GM10248 (cell line): ENCODE measurements around the gene IMPA2.

Source experiments
- CTCF ChIA-PET: fragments of 300-600 bp; sonication (Branson Sonifier 250); formaldehyde crosslinking; extraction: SDS; loops from one replicate; lab custom pipeline; 2021; ENCODE audit warnings: antibody characterized with exemption; lab: Yijun Ruan, JAX
- POLR2A ChIA-PET: fragments of 350-650 bp; sonication (Branson Sonifier 250); formaldehyde crosslinking; extraction: SDS; loops from one replicate; lab custom pipeline; 2020; ENCODE audit warnings: antibody characterized with exemption; lab: Yijun Ruan, JAX
- DNase-seq: peaks from one replicate; pipeline ENCODE4 v3.0.0; 2012; ENCODE audit errors: extremely low spot score
- TF ChIP-seq, protein P1 (sequence below): IDR thresholded peaks from 2 replicates; pipeline ENCODE4 v1.5.1; 2012; ENCODE audit warnings: mild to moderate bottlenecking, low read depth; ENCODE audit errors: extremely low read depth, missing control alignments, control extremely low read depth

IMPA2 gene

DNA sequence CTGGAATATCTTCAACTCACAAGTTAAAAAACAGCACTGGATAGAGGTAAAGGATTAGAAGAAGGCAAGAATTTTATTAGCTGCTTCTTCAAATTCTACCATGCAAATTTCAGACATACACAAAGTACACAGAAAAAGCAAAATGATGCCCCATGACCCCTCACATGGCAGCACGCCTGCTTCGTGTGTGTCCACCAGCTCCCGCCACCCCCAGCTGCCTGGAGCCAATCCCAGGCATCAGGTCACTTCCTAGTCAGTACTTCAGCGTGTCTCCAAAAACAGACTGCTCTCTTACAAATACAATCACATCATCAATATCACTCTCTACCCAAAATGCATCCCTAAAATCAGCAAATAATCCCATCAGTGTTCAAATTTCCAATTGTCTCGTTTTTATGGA, 35.8 kb downstream of the IMPA2 start:
- CTCF ChIA-PET: no interaction called here
- POLR2A ChIA-PET: no interaction called here

DNA sequence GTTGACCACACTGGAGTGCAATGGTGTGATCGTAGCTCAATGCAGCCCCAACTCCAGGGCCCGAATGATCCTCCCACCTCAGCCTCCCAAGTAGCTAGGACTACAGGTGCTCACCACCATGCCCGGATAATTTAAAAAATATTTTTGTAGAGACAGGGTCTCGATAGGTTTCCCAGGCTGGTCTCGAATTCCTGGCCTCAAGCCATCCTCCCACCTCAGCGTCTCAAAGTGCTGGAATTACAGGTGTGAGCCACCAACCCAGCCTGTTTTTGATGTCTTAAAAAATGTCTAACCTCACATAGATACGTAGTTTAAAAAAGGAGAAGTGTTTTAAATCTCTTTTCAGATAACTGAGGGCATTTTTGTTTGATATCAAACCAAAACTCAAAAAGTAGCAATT, 37.6 kb downstream of the IMPA2 start:
- TF ChIP-seq, protein P1, sequence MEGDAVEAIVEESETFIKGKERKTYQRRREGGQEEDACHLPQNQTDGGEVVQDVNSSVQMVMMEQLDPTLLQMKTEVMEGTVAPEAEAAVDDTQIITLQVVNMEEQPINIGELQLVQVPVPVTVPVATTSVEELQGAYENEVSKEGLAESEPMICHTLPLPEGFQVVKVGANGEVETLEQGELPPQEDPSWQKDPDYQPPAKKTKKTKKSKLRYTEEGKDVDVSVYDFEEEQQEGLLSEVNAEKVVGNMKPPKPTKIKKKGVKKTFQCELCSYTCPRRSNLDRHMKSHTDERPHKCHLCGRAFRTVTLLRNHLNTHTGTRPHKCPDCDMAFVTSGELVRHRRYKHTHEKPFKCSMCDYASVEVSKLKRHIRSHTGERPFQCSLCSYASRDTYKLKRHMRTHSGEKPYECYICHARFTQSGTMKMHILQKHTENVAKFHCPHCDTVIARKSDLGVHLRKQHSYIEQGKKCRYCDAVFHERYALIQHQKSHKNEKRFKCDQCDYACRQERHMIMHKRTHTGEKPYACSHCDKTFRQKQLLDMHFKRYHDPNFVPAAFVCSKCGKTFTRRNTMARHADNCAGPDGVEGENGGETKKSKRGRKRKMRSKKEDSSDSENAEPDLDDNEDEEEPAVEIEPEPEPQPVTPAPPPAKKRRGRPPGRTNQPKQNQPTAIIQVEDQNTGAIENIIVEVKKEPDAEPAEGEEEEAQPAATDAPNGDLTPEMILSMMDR: no peak
- DNase-seq: no peak
- CTCF ChIA-PET: interaction anchor here (0.8 to 1.1 kb wide), 2 partner anchors 9 to 20 kb away, joined by 3 to 4 read pairs; no protein-coding TSS in a partner anchor
- POLR2A ChIA-PET: no interaction called here

More for the DNA sequence above, 35.8 kb downstream of the IMPA2 start:
- TF ChIP-seq, protein P1: no peak
- DNase-seq: no peak

DNA sequence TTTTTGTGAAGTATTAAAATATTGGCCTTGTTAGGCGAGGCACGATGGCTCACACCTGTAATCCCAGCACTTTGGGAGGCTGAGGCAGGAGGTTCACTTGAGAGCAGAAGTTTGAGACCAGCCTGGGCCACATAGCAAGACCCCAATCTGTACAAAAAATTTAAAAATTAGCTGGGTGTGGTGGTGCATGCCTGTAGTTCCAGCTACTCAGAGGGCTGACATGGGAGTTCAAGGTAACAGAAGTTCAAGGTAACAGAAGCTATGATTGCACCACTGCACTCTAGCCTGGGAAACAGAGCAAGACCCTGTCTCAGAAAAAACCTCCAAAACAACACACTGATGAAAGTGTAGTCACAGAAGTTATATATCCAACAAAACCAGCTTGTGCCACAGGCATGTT, 39.8 kb downstream of the IMPA2 start:
- POLR2A ChIA-PET: no interaction called here

DNA sequence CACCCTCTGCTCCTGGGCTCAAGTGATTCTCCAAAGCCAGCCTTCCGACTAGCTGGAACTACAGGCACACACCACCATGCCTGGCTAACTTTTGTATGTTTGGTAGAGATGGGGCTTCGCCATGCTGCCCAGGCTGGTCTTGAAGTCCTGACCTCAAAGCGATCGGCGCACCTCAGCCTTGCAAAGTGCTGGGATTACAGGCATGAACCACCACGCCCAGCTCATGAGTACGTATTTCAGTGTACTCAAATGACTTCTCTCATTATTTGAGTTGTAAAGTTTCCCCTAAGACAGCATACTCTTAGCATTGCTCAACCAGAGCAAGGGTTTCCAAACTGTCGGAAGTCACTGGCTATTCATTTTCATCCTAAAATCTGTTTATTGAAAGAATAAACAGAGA, 40.3 kb downstream of the IMPA2 start:
- ChIA-PET POLR2A (no interaction called here), CTCF (interaction anchor here (1.3 to 1.7 kb wide), 2 partner anchors 26 to 84 kb away, joined by 5 to 6 read pairs; no protein-coding TSS in a partner anchor)
- TF ChIP-seq, protein P1: no peak
- no peak for DNase-seq

More for the DNA sequence above, 39.8 kb downstream of the IMPA2 start:
- CTCF ChIA-PET: interaction anchor here (1.3 to 1.7 kb wide), 2 partner anchors 26 to 83 kb away, joined by 5 to 6 read pairs; no protein-coding TSS in a partner anchor
- TF ChIP-seq, protein P1: no peak
- DNase-seq: no peak

DNA sequence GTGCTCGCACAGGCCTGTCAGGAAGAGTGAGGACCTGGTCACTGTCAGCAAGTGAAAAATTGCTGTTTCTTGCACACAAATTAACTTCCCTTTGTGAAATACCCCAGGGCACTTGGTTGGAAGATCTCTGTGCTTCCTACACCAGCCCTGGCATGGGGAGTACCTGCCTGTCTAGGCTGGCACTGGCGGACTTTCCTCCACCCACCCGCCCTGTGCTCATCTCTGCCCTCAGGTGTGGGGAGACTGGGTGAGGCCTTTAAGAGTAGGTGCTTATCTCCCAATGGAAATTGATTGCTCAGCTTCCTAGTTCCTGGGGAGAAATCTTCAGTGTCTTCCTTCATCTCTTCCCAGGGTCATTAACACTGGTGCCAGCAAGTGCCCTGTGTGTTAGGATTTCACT, 42.1 kb downstream of the IMPA2 start:
- TF ChIP-seq, protein P1: no peak
- no peak for DNase-seq
- CTCF ChIA-PET: interaction anchor here (0.9 to 1.4 kb wide), 2 partner anchors 85 to 86 kb away, joined by 3 read pairs; no protein-coding TSS in a partner anchor
- POLR2A ChIA-PET: no interaction called here

DNA sequence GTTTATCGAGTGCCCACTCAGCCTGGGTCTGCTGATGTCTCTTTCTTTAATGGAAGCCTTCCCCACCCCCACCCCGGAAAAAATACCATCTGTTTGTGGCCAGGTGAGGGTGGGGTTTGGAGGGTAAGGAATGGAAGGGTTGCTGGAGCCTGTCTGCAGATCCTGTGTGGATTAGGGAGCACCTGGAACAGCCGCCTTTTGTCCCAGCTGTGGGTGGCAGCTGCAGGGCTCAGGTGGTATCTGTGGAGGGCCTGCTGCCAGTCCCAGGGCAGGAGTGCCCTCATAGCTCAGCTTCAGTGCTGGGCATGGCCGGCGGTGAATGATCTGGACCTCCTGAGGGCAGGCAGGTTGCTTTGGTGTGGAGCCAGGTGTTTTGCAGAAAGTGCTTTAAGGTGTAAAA, 45.3 kb downstream of the IMPA2 start:
- TF ChIP-seq, protein P1: no peak
- CTCF ChIA-PET: interaction anchor here (1.6 kb wide), 1 partner anchor 31 kb away, joined by 3 read pairs; no protein-coding TSS in a partner anchor
- POLR2A ChIA-PET: no interaction called here
- no peak for DNase-seq
